Measurements from ENCODE around the gene SPDYE3.

SPDYE3 gene

GRCh38 chr7:100371561-100372171, 64.2 kb downstream of the SPDYE3 start:
- no peak for TF ChIP-seq CTCF (IDR thresholded peaks at IDR 0.05; ENCODE audit: insufficient read depth, low read depth, low read length, missing control alignments)
- no peak for DNase-seq (ENCODE audit: low read depth)
- H3K4me3 ChIP-seq (ENCODE audit: low read depth, low read length) = no peak overlapping the region
